Measurements from ENCODE around the gene CNGA4. TPM values are rescaled to one million over a fixed set of nuclear protein-coding genes. Genes with fewer than 3 reads are reported as not detected.

Gene CNGA4
- polyA plus RNA-seq, 2 of the 4 experiments (the other 2 are of a cell fraction), result 0.10 to 0.12 TPM

- ATAC-seq, result no peak
- Histone ChIP-seq H3K9me3 (no peaks in the 10 kb centered on the region), H3K4me1 (no peaks in the 10 kb centered on the region), H3K4me3 (no peak within 1 kb of the TSS), H3K4me2 (no peak within 1 kb of the TSS), H3K27ac (no peak within 1 kb of the TSS)
- 84% methylated on average over 4 of the region's 5 CpGs for WGBS (ENCODE audit: missing lambda C conversion rate)
- CTCF ChIA-PET, result no interaction called here
- POLR2A ChIA-PET, result no interaction called here
- no peak for DNase-seq (ENCODE audit: low read depth in 1 of 2, low spot score in 1 of 2)
- FAIRE-seq, result no peak
- no peak for TF ChIP-seq RAD21 (conservative IDR thresholded peaks at IDR 0.05 in 1 of 2, IDR thresholded peaks at IDR 0.05 in 1 of 2)
- TF ChIP-seq HMGXB4 (CRISPR knock-in tag; IDR thresholded peaks at IDR 0.05; ENCODE audit: borderline replicate concordance), result no peak
- TF ChIP-seq TFCP2L1 (CRISPR knock-in tag; IDR thresholded peaks at IDR 0.05), result no peak
- no peak for TF ChIP-seq CEBPB (IDR thresholded peaks at IDR 0.05)
- TF ChIP-seq JUNB (IDR thresholded peaks at IDR 0.05), result no peak
- no peak for TF ChIP-seq HOXA7 (CRISPR knock-in tag; IDR thresholded peaks at IDR 0.05)
Observed at GRCh38 chr11:6199174-6199810, 39.6 kb upstream of the CNGA4 start, which contains the start of gene OR52W1. Gene OR52W1, plus strand, starts transcription at chr11:6199224. Its CDS starts 0 bp downstream, at chr11:6199224.

GRCh38 chr11:6200975-6201374 lies 37.9 kb upstream of the CNGA4 start:
- DNase-seq (ENCODE audit: low read depth in 1 of 2, low spot score in 1 of 2) (no peak), FAIRE-seq (no peak), ATAC-seq (no peak)
- no peaks in the 10 kb centered on the region for H3K4me1 ChIP-seq
- WGBS (ENCODE audit: missing lambda C conversion rate), result 88% methylated on average over 4 of the region's 4 CpGs
- no peak overlapping the region for H3K4me2 ChIP-seq
- POLR2A ChIA-PET, result no interaction called here
- CTCF ChIA-PET, result interaction anchor here (0.7 to 1.7 kb wide), 2 partner anchors 25 to 153 kb away, joined by 3 to 4 read pairs; no protein-coding TSS in a partner anchor
- no peaks in the 10 kb centered on the region for H3K9me3 ChIP-seq
- no peak overlapping the region for H3K4me3 ChIP-seq
- no peak overlapping the region for H3K27ac ChIP-seq
- TF ChIP-seq POLR2A (IDR thresholded peaks at IDR 0.05; ENCODE audit: low read length) (no peak), MAZ (IDR thresholded peaks at IDR 0.05; ENCODE audit: borderline replicate concordance, low read depth, low read length) (no peak), CBX8 (IDR thresholded peaks at IDR 0.05) (no peak), HOXA7 (CRISPR knock-in tag; IDR thresholded peaks at IDR 0.05) (no peak), HOXB5 (CRISPR knock-in tag; IDR thresholded peaks at IDR 0.05) (no peak), CBX2 (IDR thresholded peaks at IDR 0.05; ENCODE audit: borderline replicate concordance, low read depth) (no peak), POLR2AphosphoS2 (conservative IDR thresholded peaks at IDR 0.05; ENCODE audit: low read length) (no peak), ZC3H11A (IDR thresholded peaks at IDR 0.05) (no peak), PHF8 (IDR thresholded peaks at IDR 0.05; ENCODE audit: borderline replicate concordance, low read depth) (no peak), KDM1A (IDR thresholded peaks at IDR 0.05; ENCODE audit: low read depth) (no peak), NR3C1 (IDR thresholded peaks at IDR 0.05) (no peak), CEBPB (IDR thresholded peaks at IDR 0.05) (no peak), HMGXB4 (CRISPR knock-in tag; IDR thresholded peaks at IDR 0.05; ENCODE audit: borderline replicate concordance) (no peak), ZSCAN20 (CRISPR knock-in tag; IDR thresholded peaks at IDR 0.05) (no peak), RCOR1 (IDR thresholded peaks at IDR 0.05; ENCODE audit: low read depth, low read length) (no peak), RNF2 (IDR thresholded peaks at IDR 0.05; ENCODE audit: borderline replicate concordance, low read depth) (no peak), ESRRA (IDR thresholded peaks at IDR 0.05; ENCODE audit: borderline replicate concordance, low read length) (no peak), KDM5A (IDR thresholded peaks at IDR 0.05) (no peak)
- TF ChIP-seq, protein P1, sequence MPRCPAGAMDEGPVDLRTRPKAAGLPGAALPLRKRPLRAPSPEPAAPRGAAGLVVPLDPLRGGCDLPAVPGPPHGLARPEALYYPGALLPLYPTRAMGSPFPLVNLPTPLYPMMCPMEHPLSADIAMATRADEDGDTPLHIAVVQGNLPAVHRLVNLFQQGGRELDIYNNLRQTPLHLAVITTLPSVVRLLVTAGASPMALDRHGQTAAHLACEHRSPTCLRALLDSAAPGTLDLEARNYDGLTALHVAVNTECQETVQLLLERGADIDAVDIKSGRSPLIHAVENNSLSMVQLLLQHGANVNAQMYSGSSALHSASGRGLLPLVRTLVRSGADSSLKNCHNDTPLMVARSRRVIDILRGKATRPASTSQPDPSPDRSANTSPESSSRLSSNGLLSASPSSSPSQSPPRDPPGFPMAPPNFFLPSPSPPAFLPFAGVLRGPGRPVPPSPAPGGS (IDR thresholded peaks at IDR 0.05), result no peak

Data from A549 (cell line).